Measurements from ENCODE around the gene PFDN5.

Gene PFDN5

DNA sequence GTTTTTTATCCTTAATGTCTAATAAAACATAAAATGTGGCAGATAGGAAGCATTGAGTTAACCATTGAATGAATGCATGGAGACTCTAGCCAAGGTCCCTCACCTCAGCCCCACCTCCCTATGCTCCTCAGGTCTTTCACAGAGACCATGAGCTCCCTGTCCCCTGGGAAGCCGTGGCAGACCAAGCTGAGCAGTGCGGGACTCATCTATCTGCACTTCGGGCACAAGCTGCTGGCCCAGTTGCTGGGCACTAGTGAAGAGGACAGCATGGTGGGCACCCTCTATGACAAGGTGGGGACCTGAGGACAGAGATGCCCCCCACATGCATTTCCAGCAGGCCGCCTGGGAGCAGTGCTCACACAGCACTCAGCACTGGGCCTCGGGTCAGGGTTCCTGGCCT is 7.6 kb downstream of the PFDN5 start:
- no peak for DNase-seq (ENCODE audit: low spot score)
- TF ChIP-seq, protein P1, sequence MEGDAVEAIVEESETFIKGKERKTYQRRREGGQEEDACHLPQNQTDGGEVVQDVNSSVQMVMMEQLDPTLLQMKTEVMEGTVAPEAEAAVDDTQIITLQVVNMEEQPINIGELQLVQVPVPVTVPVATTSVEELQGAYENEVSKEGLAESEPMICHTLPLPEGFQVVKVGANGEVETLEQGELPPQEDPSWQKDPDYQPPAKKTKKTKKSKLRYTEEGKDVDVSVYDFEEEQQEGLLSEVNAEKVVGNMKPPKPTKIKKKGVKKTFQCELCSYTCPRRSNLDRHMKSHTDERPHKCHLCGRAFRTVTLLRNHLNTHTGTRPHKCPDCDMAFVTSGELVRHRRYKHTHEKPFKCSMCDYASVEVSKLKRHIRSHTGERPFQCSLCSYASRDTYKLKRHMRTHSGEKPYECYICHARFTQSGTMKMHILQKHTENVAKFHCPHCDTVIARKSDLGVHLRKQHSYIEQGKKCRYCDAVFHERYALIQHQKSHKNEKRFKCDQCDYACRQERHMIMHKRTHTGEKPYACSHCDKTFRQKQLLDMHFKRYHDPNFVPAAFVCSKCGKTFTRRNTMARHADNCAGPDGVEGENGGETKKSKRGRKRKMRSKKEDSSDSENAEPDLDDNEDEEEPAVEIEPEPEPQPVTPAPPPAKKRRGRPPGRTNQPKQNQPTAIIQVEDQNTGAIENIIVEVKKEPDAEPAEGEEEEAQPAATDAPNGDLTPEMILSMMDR (IDR thresholded peaks at IDR 0.05; ENCODE audit: extremely low read depth, insufficient read depth, missing control alignments): no peak
- in situ Hi-C loops (cut with MboI; ENCODE audit: low pct_unique_long_range_greater_than_20kb, low sequenced_read_pairs, unreplicated experiment): no loop called here

DNA sequence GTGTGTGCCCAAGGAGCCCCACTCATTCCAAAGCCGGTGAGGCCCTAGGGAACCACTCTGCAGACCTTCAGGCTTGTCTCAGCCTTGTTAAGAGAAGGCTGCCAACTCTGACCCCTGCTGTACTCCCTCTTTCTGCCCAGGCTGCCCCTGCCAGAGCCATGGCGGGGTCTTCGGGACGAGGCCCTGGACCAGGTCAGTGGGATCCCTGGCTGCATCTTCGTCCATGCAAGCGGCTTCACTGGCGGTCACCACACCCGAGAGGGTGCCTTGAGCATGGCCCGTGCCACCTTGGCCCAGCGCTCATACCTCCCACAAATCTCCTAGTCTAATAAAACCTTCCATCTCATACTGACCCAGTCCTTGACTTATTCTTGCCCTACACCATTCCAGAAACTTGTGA is 11.5 kb downstream of the PFDN5 start:
- in situ Hi-C loops (cut with MboI; ENCODE audit: low pct_unique_long_range_greater_than_20kb, low sequenced_read_pairs, unreplicated experiment): no loop called here

DNA sequence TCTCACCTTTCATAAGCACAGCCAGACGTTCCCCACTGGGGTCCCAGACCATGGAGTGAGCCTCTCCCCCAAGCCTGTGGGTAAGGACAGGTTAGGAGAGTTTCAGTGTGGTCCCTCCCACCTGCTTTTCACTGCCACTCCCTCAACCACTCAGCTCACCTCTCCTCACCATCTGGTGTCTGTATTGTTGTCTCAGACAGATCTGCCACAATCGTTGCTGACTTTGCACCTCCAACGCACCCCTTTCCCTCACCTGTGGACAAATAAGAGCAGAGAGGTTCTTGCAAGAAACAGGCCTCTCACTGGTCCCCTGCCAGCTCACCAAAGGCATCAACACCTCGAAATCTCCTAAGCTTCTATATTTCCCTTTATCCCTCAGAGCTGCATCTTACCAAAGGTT is 12.9 kb downstream of the PFDN5 start:
- in situ Hi-C loops (cut with MboI; ENCODE audit: low pct_unique_long_range_greater_than_20kb, low sequenced_read_pairs, unreplicated experiment): no loop called here
- DNase-seq (ENCODE audit: low spot score): no peak
- TF ChIP-seq, protein P1 (IDR thresholded peaks at IDR 0.05; ENCODE audit: extremely low read depth, insufficient read depth, missing control alignments): no peak

More for the DNA sequence above, 11.5 kb downstream of the PFDN5 start:
- TF ChIP-seq, protein P1 (IDR thresholded peaks at IDR 0.05; ENCODE audit: extremely low read depth, insufficient read depth, missing control alignments): no peak
- DNase-seq (ENCODE audit: low spot score): no peak

DNA sequence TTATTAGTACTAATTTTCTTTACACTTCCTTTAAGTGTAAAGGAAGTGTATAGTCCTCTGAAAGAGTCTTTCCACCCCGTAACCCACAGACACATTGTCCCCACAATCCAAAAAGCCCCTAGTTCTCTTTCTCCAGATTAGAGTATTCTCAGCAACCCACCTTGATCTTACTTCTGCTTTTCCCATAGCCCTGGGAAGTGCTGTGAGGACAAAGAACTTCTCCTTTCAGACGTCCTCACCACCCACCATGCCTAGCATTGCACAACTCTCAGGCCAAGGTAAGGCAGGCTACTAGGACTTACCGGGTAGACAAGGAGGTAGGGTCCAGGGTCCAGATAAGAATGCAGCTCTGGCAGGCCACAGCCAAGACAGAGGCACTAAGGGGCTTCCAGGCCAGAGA is 18.7 kb downstream of the PFDN5 start:
- in situ Hi-C loops (cut with MboI; ENCODE audit: low pct_unique_long_range_greater_than_20kb, low sequenced_read_pairs, unreplicated experiment): no loop called here
- peak; percentile 38 for DNase-seq (ENCODE audit: low spot score)
- TF ChIP-seq, protein P1 (IDR thresholded peaks at IDR 0.05; ENCODE audit: extremely low read depth, insufficient read depth, missing control alignments): no peak

DNA sequence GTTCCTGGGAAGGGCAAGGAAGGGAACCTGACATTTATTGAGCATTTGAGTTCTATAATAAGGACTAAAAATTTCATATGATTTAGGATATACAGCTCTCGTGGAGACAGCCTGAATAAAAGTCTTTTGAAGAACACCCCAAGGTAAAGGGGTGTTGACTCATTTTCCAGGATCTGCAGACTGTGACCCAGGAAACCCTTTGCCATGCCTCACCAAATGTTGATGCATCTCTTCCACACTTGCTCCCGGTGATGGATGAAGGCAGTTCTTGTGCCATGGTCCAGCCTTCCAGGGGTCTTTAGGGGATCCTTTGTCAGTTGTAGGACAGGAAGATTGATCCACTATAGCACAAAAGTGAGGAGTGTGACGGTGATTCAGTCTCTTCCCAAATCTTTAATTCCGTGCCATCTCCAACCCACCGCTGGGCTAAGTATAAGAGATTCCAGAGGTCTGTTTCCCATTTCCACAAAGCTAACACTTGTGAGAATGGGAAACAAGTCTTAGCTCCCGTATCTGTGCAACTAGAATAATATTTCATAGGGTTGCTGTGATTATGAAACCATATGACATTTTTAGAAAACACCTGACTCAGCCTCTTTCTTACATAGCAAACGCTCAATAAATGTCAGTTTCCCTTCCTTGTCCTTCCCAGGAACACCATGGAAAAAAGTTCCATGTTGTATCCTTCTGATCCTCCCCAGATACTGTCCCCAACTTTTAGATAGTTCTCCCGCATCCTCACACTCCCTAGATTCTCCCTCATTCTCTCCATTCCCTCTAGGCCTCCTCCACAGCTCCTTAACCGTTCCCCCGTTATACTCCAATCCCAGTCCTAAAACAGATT is 25.2 kb downstream of the PFDN5 start:
- in situ Hi-C loops (cut with MboI; ENCODE audit: low pct_unique_long_range_greater_than_20kb, low sequenced_read_pairs, unreplicated experiment): no loop called here
- DNase-seq (ENCODE audit: low spot score): no peak
- TF ChIP-seq, protein P1 (IDR thresholded peaks at IDR 0.05; ENCODE audit: extremely low read depth, insufficient read depth, missing control alignments): no peak

DNA sequence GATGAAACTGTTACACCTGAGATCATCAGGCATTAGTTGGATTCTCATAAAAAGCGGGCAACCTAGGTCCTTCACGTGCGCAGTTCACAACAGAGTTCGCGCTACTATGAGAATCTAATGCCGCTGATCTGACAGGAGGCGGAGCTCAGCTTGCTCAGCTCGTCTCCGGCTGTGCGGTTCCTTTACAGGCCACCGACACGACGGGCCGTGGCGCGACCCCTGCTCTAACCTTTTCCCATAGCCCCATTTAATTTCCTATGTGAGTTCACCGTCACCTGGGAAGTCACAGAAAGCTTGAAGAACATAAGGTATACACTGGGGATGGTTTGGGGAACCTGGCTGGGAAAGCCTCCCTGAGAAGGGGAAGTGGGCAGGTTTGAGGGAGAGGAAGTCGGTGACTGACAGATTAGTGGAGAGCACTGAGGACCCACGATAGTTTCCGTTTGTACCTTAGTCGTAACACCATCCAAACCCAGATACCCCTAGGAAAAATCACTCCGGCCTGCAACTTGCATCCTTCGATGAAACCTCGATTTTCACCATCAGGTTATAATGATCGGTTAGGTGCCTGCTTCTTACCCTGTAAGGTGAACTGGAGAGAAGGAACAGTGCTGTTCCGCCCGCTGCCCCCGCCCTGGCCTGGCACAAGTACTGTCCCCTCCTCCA is 28.9 kb downstream of the PFDN5 start:
- DNase-seq (ENCODE audit: low spot score): peak; percentile 81
- in situ Hi-C loops (cut with MboI; ENCODE audit: low pct_unique_long_range_greater_than_20kb, low sequenced_read_pairs, unreplicated experiment): no loop called here
- TF ChIP-seq, protein P1 (IDR thresholded peaks at IDR 0.05; ENCODE audit: extremely low read depth, insufficient read depth, missing control alignments): no peak
